Measurements from ENCODE around the gene OR5T2. TPM values are rescaled to one million over a fixed set of nuclear protein-coding genes. Genes with fewer than 3 reads are reported as not detected.

The OR5T2 gene
- total RNA-seq, 1 donor from 2014 or later: not detected

DNA sequence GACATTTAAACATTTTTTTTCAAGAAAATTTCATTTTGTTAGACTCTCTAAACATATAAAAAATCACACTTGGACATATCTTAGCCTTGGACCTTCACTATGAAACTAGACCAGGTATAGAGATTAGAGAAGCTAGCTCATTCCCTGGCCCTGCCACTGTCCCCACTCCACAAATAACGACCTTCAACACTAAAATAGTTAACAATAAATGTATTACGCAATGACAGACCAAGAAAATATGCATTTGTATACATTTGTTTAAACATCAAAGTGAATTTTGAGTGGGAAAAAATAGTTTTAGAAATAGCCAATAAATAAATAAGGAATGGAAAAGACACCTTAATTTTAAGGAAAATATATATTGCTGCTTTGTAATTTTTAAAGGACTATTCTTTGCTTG is 36.7 kb downstream of the OR5T2 start:
- Mint-ChIP-seq H3K4me1 (no peaks in the 10 kb centered on the region), H3K4me3 (no peak overlapping the region), H3K9me3 (no peaks in the 10 kb centered on the region), H3K36me3 (no peaks in the 10 kb centered on the region), H3K27me3 (ENCODE audit: insufficient read depth, low read depth) (no peaks in the 10 kb centered on the region), H3K27ac (no peak overlapping the region)
- H3K36me3 ChIP-seq: no peaks in the 10 kb centered on the region
- no peaks in the 10 kb centered on the region for H4K20me1 ChIP-seq (ENCODE audit: low read depth)
- no peaks in the 10 kb centered on the region for H3K27me3 ChIP-seq
- H3K4me2 ChIP-seq: no peak overlapping the region
- no peaks in the 10 kb centered on the region for H3F3A ChIP-seq (ENCODE audit: low read depth)
- no peak overlapping the region for H3K4me3 ChIP-seq
- no peak overlapping the region for H2AFZ ChIP-seq (replicated peaks)
- no peak for DNase-seq (ENCODE audit: low spot score)
- H3K4me1 ChIP-seq: no peaks in the 10 kb centered on the region
- no peak overlapping the region for H3K27ac ChIP-seq
- H3K9ac ChIP-seq: no peak overlapping the region
- TF ChIP-seq, protein P1, sequence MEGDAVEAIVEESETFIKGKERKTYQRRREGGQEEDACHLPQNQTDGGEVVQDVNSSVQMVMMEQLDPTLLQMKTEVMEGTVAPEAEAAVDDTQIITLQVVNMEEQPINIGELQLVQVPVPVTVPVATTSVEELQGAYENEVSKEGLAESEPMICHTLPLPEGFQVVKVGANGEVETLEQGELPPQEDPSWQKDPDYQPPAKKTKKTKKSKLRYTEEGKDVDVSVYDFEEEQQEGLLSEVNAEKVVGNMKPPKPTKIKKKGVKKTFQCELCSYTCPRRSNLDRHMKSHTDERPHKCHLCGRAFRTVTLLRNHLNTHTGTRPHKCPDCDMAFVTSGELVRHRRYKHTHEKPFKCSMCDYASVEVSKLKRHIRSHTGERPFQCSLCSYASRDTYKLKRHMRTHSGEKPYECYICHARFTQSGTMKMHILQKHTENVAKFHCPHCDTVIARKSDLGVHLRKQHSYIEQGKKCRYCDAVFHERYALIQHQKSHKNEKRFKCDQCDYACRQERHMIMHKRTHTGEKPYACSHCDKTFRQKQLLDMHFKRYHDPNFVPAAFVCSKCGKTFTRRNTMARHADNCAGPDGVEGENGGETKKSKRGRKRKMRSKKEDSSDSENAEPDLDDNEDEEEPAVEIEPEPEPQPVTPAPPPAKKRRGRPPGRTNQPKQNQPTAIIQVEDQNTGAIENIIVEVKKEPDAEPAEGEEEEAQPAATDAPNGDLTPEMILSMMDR (IDR thresholded peaks at IDR 0.05): no peak
- TF ChIP-seq EZH2 (IDR thresholded peaks at IDR 0.05) (no peak), EZH2phosphoT487 (IDR thresholded peaks at IDR 0.05) (no peak)
- no peaks in the 10 kb centered on the region for H3K79me2 ChIP-seq (ENCODE audit: low read depth)
- no peaks in the 10 kb centered on the region for H3K9me3 ChIP-seq (ENCODE audit: low read depth)

- H3K9me3 ChIP-seq (ENCODE audit: low read depth): no peaks in the 10 kb centered on the region
- H3K4me1 ChIP-seq: no peaks in the 10 kb centered on the region
- TF ChIP-seq EZH2phosphoT487 (IDR thresholded peaks at IDR 0.05): no peak
- TF ChIP-seq, protein P1 (IDR thresholded peaks at IDR 0.05): no peak
- Mint-ChIP-seq H3K4me1 (no peaks in the 10 kb centered on the region), H3K4me3 (no peak overlapping the region), H3K9me3 (no peaks in the 10 kb centered on the region), H3K27ac (no peak overlapping the region), H3K27me3 (ENCODE audit: insufficient read depth, low read depth) (no peaks in the 10 kb centered on the region), H3K36me3 (no peaks in the 10 kb centered on the region)
- no peaks in the 10 kb centered on the region for H3K79me2 ChIP-seq (ENCODE audit: low read depth)
- no peak overlapping the region for H3K27ac ChIP-seq
- no peaks in the 10 kb centered on the region for H4K20me1 ChIP-seq (ENCODE audit: low read depth)
- H3K9ac ChIP-seq: no peak overlapping the region
- DNase-seq (ENCODE audit: low spot score): no peak
- H3K4me3 ChIP-seq: no peak overlapping the region
- H3K4me2 ChIP-seq: no peak overlapping the region
- no peaks in the 10 kb centered on the region for H3K36me3 ChIP-seq
- no peaks in the 10 kb centered on the region for H3F3A ChIP-seq (ENCODE audit: low read depth)
- no peaks in the 10 kb centered on the region for H3K27me3 ChIP-seq
- H2AFZ ChIP-seq (replicated peaks): no peak overlapping the region
These were observed 37.4 kb downstream of the OR5T2 start for GRCh38 chr11:56196705-56197104.

DNA sequence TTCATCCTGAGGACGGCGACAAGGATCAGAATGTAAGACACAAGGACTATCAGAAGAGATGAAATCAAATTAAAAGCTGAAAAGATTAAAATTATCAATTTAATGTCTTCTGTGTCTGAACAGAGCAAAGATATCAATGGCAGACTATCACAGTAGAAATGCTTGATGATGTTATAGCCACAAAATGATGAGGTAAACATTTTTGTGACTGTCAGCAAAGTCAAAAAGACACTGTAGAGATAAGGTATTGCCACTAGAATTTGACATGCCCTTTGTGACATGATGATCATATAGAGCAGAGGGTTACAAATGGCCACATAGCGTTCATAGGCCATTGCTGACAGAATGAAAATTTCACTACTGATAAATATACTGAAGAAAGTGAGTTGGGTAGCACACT is 45.5 kb downstream of the OR5T2 start:
- no peaks in the 10 kb centered on the region for H3K79me2 ChIP-seq (ENCODE audit: low read depth)
- no peak overlapping the region for H3K9ac ChIP-seq
- H3K27ac Mint-ChIP-seq: no peak overlapping the region
- no peak overlapping the region for H3K4me3 ChIP-seq
- no peaks in the 10 kb centered on the region for H3K4me1 ChIP-seq
- no peak for DNase-seq (ENCODE audit: low spot score)
- no peaks in the 10 kb centered on the region for H4K20me1 ChIP-seq (ENCODE audit: low read depth)
- no peaks in the 10 kb centered on the region for H3K27me3 ChIP-seq
- no peaks in the 10 kb centered on the region for H3K4me1 Mint-ChIP-seq
- H3K9me3 ChIP-seq (ENCODE audit: low read depth): no peaks in the 10 kb centered on the region
- peaks cover 3% of the 10 kb centered on the region for H3K9me3 Mint-ChIP-seq
- H3K36me3 Mint-ChIP-seq: no peaks in the 10 kb centered on the region
- H3K4me3 Mint-ChIP-seq: no peak overlapping the region
- no peaks in the 10 kb centered on the region for H3F3A ChIP-seq (ENCODE audit: low read depth)
- H3K27ac ChIP-seq: no peak overlapping the region
- H2AFZ ChIP-seq (replicated peaks): no peak overlapping the region
- no peaks in the 10 kb centered on the region for H3K36me3 ChIP-seq
- TF ChIP-seq, protein P1 (IDR thresholded peaks at IDR 0.05): no peak
- TF ChIP-seq EZH2phosphoT487 (IDR thresholded peaks at IDR 0.05): no peak
- no peak for TF ChIP-seq EZH2 (IDR thresholded peaks at IDR 0.05)
- H3K27me3 Mint-ChIP-seq (ENCODE audit: insufficient read depth, low read depth): no peaks in the 10 kb centered on the region
- no peak overlapping the region for H3K4me2 ChIP-seq

DNA sequence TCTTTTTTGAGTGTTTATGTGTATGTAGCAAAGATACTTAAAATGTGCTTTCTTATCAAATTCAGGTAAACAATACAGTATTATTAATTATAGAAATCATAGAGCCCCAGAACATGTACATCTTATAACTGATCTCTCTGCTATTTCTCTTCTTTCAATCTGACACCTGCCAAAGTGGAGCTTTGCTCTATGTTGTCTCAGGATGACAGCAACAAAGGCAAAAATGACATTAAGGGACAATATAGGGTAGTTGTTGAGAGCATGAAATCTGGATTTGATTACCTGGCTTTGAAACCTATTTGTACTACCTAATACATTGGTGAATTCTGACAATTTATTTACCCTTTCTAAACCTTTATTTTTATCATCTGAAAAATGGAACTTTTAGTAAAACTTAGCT is 50.6 kb downstream of the OR5T2 start:
- peaks cover 5% of the 10 kb centered on the region for H3K9me3 Mint-ChIP-seq
- no peaks in the 10 kb centered on the region for H4K20me1 ChIP-seq (ENCODE audit: low read depth)
- TF ChIP-seq, protein P1 (IDR thresholded peaks at IDR 0.05): no peak
- TF ChIP-seq EZH2 (IDR thresholded peaks at IDR 0.05) (no peak), EZH2phosphoT487 (IDR thresholded peaks at IDR 0.05) (no peak)

More for the DNA sequence above, 50.6 kb downstream of the OR5T2 start:
- Histone ChIP-seq H3K4me2 (no peak overlapping the region), H3K4me1 (no peaks in the 10 kb centered on the region), H3F3A (ENCODE audit: low read depth) (no peaks in the 10 kb centered on the region), H3K36me3 (no peaks in the 10 kb centered on the region), H3K27me3 (no peaks in the 10 kb centered on the region), H3K9ac (no peak overlapping the region), H3K27ac (no peak overlapping the region), H3K79me2 (ENCODE audit: low read depth) (no peaks in the 10 kb centered on the region), H3K9me3 (ENCODE audit: low read depth) (peaks cover 2% of the 10 kb centered on the region), H2AFZ (replicated peaks) (no peak overlapping the region), H3K4me3 (no peak overlapping the region)
- Mint-ChIP-seq H3K4me3 (no peak overlapping the region), H3K27ac (no peak overlapping the region), H3K27me3 (ENCODE audit: insufficient read depth, low read depth) (no peaks in the 10 kb centered on the region), H3K4me1 (no peaks in the 10 kb centered on the region), H3K36me3 (no peaks in the 10 kb centered on the region)
- no peak for DNase-seq (ENCODE audit: low spot score)
